ENCODE data around the gene TNPO1.

DNA sequence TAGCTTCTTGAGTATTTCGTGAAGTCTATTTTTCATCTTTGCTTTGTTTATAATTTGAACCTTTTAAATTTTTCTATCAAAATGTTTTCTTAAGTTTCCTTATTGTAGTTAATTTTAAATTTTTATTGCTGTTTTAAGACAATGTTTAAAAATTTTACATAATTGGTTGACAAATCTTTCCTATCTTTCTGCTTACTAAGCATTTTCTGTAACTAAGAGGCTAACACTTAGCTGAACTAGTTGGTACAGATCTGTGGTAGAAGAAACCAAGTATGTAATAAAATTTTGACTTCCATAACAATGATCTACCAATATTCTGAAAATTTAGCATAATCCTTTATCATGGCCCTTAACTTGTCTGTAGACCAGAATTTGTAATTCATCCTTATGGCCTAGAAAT is 32.3 kb upstream of the TNPO1 start:
- TF ChIP-seq, protein P1, sequence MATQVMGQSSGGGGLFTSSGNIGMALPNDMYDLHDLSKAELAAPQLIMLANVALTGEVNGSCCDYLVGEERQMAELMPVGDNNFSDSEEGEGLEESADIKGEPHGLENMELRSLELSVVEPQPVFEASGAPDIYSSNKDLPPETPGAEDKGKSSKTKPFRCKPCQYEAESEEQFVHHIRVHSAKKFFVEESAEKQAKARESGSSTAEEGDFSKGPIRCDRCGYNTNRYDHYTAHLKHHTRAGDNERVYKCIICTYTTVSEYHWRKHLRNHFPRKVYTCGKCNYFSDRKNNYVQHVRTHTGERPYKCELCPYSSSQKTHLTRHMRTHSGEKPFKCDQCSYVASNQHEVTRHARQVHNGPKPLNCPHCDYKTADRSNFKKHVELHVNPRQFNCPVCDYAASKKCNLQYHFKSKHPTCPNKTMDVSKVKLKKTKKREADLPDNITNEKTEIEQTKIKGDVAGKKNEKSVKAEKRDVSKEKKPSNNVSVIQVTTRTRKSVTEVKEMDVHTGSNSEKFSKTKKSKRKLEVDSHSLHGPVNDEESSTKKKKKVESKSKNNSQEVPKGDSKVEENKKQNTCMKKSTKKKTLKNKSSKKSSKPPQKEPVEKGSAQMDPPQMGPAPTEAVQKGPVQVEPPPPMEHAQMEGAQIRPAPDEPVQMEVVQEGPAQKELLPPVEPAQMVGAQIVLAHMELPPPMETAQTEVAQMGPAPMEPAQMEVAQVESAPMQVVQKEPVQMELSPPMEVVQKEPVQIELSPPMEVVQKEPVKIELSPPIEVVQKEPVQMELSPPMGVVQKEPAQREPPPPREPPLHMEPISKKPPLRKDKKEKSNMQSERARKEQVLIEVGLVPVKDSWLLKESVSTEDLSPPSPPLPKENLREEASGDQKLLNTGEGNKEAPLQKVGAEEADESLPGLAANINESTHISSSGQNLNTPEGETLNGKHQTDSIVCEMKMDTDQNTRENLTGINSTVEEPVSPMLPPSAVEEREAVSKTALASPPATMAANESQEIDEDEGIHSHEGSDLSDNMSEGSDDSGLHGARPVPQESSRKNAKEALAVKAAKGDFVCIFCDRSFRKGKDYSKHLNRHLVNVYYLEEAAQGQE (tag by site-specific recombination; IDR thresholded peaks at IDR 0.05), result no peak
- TF ChIP-seq ELK4 (IDR thresholded peaks at IDR 0.05; ENCODE audit: borderline replicate concordance, low read depth, low read length), result no peak
- no peak for TF ChIP-seq ZNF624 (tag by site-specific recombination; IDR thresholded peaks at IDR 0.05)
- no peak for TF ChIP-seq CTCF (tag by site-specific recombination; IDR thresholded peaks at IDR 0.05)
- TF ChIP-seq MEIS1 (CRISPR knock-in tag; IDR thresholded peaks at IDR 0.05; ENCODE audit: borderline replicate concordance), result no peak
- TF ChIP-seq SP2 (tag by site-specific recombination; IDR thresholded peaks at IDR 0.05), result no peak
- TF ChIP-seq, protein P2, sequence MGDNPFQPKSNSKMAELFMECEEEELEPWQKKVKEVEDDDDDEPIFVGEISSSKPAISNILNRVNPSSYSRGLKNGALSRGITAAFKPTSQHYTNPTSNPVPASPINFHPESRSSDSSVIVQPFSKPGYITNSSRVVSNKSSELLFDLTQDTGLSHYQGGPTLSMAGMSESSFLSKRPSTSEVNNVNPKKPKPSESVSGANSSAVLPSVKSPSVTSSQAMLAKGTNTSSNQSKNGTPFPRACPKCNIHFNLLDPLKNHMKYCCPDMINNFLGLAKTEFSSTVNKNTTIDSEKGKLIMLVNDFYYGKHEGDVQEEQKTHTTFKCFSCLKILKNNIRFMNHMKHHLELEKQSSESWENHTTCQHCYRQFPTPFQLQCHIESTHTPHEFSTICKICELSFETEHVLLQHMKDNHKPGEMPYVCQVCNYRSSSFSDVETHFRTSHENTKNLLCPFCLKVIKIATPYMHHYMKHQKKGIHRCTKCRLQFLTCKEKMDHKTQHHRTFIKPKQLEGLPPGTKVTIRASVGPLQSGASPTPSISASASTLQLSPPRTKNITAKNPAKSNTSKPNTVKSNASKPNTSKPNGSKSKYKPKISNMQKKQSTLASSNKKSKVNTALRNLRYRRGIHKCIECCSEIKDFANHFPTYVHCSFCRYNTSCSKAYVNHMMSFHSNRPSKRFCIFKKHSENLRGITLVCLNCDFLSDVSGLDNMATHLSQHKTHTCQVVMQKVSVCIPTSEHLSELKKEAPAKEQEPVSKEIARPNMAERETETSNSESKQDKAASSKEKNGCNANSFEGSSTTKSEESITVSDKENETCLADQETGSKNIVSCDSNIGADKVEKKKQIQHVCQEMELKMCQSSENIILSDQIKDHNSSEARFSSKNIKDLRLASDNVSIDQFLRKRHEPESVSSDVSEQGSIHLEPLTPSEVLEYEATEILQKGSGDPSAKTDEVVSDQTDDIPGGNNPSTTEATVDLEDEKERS (tag by site-specific recombination; IDR thresholded peaks at IDR 0.05), result no peak
- TF ChIP-seq ZNF146 (tag by site-specific recombination; IDR thresholded peaks at IDR 0.05), result no peak
- no peak for TF ChIP-seq ZNF777 (tag by site-specific recombination; IDR thresholded peaks at IDR 0.05; ENCODE audit: borderline replicate concordance)
